GM04503 (cell line): ENCODE measurements around the gene SIMC1.
"Not testable (repeated sequence)": the region's sequence is repeated elsewhere in the genome, so short reads cannot be mapped to it uniquely, and the experiment has no call there.

ENCODE experiments used
- DNase-seq: peaks from one replicate; pipeline ENCODE4 v3.0.0-alpha.2; 2012; ENCODE audit warnings: low read depth

Gene SIMC1

DNA sequence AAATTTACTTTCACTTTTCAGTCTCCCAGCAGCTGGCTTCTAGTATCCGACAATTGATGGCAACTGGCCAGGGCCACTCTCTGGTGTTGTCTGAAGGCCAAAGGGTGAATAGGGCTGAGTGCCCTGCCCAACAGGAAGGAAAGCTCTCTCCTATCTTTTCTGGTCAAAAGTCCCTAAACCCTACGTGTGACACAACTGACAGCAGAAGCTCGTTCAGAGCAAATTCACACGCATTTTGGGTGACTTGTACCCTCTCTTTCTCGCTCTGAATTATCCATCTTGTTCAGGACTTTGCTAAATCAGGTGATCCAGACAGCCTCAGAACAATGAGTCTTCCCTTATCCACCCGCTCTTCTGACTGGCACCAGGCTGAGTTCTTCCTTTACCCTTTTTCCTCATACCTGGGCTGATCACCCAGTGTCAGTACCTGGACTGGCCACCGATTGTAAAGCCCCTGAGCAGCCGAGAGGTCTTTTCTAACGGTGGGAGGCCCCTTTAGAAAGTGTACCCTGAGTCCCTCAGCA, 21.8 kb upstream of the SIMC1 start:
- not testable (repeated sequence) for DNase-seq

DNA sequence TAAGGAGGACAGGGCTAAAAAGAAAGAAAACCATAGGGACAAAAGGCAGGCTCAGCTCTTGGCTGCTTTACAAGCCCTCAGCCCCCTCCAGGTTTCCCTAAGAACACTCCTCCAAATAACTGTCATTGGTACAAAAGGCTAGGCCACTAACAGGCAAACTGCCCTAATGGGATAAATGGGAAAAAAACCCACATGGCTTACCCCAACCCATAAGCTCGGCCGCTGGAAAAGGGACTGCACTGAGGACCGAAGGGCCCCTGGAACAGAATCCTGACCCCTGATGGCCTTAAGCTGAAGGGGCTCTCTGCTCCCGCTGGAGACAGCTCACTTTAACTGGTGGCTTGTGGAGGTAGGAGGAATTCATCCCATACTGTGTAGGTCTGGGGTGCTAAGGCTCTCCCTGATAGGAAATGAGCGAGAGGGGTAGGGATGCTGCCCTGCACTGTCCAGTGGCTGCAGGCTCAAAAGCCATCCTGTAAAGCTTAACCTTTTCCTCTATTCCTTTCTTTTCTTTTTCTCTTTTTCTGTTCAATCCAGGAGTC, 21.0 kb upstream of the SIMC1 start:
- not testable (repeated sequence) for DNase-seq

DNA sequence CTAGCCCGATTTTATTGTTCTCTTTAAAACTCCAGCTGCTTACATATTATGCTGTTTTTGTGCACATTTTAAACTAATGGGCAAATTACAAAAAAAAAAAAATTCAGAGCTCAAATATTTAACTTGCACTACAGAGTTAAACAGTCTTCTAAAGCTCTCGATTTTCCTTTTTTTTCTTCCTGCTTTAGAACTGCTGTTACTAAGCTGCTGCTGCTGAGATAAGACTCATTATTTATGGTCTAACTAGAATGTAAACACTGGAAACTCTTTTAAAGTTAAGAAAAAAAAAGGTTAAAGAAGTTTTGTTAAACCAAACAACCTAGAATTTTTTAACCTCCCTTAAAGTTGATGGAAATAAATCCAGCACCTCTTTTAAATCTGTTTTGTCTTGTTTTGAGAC, 20.5 kb upstream of the SIMC1 start:
- DNase-seq = not testable (repeated sequence)

DNA sequence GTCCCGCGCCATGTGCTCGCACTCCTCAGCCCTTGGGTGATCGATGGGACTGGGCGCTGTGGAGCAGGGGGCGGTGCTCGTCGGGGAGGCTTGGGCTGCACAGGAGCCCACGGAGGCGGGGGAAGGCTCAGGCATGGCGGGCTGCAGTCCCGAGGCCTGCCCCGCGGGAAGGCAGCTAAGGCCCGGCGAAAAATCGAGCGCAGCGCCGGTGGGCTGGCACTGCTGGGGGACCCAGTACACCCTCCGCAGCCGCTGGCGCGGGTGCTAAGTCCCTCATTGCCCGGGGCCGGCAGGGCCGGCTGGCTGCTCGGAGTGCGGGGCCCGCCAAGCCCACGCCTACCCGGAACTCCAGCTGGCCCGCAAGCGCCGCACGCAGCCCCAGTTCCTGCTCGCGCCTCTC, 16.2 kb upstream of the SIMC1 start:
- not testable (repeated sequence) for DNase-seq

DNA sequence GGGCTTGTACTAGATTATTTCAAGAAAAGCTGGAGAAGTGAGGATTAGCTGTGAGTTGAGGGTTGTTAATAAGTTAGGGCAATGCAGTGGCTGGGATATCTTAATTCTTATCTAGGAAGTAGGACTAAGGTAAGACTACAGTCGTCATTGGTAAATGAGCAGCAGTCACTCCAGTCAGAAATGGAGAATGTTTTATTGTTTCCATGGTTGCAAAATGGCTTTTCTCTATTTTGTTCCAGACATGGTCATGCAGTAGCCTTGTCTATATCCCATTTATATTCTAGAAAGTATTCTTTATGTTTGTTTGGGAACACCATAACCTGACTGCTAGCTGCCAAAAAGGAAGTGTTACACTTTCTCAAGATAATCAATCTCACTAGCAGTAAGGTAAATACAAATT, 9.9 kb upstream of the SIMC1 start:
- DNase-seq = not testable (repeated sequence)

DNA sequence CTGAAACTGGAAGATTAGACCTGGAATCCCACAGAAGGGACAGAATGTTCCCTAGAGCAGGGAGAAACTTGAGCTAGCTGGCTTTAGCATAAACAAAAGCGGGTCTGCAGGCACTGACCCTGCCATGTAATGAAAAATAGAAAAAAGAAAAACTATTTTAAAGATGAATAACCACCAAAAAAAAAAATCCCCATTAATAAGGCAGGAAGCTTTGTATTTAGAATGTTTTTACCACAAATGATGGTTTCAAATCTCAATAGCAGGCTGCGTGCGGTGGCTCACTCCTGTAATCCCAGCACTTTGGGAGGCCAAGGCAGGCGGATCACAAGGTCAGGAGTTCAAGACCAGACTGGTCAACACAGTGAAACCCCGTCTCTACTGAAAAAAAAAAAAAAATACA, 5.0 kb upstream of the SIMC1 start:
- not testable (repeated sequence) for DNase-seq

DNA sequence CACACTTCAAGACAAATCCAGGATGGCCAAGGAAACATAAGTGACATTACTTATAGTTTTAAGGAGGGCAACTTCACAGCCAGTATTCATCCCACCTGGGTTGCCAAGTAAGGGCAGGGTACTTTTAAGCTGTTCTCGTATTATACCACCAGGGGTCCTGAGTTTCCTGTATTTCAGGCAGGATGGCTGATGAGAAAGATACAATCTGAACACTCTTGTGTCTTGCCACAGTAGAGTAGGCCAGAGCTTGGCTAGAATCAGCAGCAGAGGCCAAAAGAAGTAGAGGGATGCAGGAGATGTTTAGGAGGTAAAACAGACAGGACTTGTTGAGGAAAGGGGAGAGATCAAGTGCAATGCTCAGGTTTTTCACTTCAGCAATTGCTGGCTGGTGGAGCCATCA, 3.1 kb upstream of the SIMC1 start:
- DNase-seq = peak; percentile 1

DNA sequence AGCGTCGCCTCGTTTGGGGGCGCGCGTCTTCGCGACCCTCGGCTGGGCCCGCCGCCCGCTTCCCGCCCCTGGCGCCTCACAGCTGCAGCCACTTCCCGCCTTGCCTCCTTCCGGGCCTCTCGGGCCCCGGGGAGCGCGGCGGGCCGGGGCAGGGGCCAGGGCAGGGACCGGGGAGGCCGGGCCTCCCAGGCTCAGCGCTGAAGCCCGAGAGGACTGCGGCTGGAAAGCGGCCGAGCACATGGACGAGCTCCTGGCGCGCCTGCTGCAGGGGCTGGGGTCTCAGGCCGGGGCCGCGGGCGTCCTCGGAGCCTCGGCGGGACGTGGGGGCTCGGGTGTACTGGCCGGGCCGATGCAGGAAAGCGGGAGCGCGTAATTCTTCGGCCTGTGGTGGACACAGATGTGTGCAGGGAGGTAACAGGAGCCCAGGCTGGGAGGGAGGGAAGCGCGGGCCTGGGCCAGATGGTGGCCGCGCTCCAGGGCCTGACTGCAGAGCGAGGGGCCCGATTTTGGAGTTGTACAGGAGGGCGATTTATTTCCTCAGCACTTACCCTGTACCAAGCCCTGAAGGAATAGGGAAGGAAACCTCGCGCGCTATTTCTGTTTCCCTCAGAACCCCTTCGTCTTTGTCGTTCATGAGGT, 540 bp downstream of the SIMC1 start:
- not testable (repeated sequence) for DNase-seq

DNA sequence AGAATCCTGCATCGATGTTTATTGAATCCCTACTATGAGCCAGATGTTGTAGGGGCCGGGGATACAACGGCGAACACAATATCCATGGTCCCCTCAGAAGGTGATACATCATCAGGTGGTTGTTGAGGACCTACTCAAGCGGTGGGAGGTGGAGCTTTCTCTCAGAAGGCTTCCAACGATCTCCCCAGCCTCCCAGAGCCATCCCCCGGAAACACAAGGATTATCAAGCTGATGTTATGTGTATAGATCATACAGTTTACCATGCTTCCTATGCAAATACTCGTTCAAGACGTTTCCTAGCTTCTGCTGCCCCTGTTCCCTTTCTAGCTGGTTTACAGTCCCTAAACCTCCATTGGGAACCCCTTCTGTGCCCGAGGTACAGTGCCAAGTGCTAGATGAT, 1.1 kb downstream of the SIMC1 start:
- DNase-seq = not testable (repeated sequence)

DNA sequence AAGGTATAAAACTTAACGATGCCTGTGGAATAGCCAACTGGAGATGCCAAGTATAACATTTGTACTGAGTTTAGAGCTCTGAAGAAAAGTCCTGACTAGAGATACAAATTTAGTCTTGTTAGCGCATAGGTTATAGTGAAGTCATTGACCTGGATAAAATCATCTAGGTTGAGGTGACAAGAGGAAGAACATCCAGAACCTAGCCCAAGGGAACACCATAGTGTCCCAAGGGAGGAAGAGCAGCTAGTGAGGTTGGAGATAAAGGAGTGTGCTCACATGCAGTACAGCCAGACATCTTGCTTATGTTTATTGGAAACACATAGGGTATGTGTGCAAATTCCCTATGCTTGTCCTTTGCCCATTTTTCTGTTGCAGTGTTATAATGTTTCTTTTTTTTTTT, 6.1 kb downstream of the SIMC1 start:
- DNase-seq = not testable (repeated sequence)

DNA sequence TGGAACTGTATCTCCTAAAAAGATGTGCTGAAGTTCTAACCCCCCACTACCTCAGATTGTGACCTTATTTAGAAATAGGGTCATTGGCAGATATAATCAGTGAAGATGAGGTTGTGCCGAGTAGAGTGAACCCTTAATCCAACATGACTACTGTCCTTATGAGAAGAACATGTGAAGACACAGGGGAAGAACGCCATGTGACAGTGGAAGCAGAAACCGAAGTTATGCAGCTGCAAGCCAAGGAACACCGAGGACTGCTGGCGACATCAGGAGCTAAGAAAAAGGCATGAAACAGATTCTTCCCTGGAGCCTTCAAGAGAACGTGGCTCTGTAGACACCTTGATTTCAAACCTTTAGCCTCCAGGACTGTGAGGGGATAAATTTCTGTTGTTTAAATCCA, 6.8 kb downstream of the SIMC1 start:
- DNase-seq = not testable (repeated sequence)

DNA sequence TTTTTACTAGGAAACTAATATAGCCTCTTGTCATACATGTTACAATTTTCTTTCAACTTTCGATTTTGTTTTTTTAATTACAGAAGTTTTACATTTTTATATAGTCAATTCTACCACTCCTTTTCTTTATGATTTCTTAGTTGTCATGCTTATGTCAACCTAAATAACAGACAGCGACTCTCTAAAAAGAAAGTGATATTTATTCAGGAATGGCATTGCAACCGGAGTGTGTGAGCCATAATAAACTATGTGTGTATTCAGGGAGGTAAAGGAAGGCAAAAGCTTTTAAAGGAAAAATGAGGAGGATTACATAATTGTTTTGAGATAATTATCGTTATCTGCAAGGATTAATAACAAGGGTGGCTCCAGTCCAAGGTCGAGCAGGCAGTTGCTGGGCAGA, 7.3 kb downstream of the SIMC1 start:
- DNase-seq = not testable (repeated sequence)

DNA sequence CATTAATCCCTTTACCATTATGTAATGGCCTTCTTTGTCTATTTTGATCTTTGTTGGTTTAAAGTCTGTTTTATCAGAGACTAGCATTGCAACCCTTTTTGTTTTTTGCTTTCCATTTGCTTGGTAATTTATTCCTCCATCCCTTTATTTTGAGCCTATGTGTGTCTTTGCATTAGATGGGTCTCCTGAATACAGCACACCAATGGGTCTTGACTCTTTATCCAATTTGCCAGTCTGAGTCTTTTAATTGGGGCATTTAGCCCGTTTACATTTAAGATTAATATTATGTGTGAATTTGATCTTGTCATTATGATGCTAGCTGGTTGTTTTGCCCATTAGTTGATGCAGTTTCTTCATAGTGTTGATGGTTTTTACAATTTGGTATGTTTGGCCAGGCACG, 12.5 kb downstream of the SIMC1 start:
- DNase-seq = not testable (repeated sequence)

DNA sequence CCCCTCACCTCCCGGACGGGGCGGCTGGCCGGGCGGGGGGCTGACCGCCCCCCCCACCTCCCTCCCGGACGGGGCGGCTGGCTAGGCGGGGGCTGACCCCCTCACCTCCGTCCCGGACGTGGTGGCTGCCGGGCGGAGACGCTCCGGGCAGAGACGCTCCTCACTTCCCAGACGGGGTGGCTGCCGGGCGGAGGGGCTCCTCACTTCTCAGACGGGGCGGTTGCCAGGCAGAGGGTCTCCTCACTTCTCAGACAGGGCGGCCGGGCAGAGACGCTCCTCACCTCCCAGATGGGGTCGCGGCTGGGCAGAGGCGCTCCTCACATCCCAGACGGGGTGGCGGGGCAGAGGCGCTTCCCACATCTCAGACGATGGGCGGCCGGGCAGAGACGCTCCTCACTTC, 13.9 kb downstream of the SIMC1 start:
- not testable (repeated sequence) for DNase-seq

DNA sequence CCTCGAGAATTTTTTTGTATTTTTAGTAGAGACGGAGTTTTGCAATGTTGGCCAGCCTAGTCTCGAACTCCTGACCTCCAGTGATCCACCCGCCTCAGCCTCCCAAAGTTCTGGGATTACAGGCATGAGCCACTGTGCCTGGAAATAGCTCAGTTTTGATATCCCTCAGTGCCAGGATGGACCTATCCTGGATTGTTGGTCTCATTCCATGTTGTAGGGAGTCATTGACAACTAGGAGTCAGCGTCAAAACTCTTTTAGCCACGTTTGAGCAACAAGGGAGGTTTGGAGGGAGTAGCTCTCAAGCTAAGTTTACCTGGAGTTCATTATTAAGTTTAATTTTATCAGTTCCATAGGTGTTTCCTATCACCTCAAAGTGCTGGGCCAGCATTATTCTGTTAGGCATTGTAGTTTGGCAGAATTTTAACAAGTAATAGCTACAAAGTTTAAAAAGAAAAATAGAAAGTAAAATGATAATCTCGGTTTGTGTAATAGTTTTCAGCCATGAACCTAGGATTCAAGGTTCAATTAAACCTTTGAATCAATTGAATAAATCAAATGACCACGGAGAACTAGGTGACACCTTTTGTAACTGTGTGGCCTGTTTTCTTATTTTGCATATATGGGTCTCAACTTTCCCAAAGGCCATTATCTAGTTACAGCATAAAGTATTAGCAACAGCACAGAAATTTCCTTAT, 15.3 kb downstream of the SIMC1 start:
- not testable (repeated sequence) for DNase-seq

DNA sequence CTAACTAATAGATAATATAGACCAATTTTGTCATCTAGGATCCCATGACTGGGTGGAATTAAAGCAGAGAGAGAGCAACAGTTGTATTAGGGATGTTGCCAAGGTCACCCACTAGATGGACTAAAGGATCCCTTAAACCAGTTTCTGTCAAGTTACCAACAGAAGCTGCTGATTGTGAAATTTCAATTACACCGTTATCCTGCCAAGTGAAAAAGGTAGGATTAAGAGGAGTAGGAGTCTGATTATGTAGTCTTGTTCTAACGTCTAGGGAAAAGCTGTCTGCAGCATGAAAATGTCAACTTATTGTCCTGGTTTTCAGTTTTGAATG, 15.8 kb downstream of the SIMC1 start:
- DNase-seq = peak; percentile 1

DNA sequence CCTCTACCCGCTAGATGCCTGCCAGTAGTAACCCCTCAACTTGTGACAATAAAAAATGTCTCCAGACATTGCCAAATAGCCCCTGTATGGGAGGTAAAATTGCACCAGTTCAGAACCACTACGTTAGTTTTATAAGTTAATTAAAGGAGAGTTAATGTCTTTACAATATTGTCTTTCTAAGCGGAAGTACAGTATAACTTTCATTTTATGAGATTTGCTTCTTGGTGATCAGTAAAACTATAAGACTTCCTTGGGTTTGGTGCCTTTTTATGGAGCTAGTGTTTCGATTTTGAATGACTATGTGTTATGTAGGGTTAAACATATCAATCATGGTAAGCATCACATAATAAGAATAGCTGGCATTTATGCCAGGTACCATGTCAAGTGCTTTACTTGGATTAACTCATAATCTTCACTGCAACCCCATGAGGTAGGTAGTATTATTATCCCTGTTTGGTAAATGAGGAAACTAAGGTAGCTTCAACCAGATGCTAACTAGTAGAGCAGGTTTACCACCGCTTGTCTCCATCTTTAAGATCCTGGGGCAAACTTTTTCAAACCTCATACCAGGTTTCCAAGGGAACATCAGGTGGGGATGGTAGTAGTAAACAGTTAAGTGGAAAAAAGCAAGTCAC, 19.8 kb downstream of the SIMC1 start:
- not testable (repeated sequence) for DNase-seq

DNA sequence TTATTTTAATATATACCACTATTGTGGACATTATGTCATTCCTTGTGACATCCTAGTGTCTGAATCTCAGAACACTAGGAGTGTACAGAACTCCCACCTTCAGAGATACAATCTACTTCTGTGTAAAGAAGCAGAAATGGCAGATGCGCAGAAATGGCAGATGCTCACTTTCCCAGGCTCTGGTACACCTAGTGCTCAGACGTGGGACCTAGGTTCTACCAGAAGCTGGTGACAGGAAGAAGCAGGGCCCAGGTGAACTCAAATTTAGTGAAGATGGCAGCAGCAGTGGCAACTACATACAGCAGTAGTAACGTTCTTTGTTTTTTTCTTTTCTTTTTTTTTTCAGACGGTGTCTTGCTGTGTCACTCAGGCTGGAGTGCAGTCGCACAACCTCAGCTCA, 22.5 kb downstream of the SIMC1 start:
- DNase-seq = not testable (repeated sequence)

DNA sequence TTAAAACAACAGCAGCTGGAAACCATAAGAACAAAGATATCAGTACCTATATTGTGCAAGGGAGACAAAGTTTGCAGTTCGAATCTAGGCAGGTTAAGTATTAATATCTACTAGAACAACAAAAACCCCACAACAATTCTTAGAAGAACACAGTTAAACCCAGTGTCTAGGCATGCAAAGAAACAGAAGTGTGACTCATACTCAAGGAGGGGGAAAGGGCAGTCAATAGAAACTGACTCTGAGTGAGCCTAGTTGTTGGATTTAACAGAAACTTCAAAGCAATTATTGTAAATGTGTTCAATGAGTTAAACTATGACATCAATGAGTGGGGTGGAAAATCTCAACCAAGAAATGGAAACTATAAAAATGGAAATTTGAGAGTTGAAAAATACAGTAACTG, 28.2 kb downstream of the SIMC1 start:
- not testable (repeated sequence) for DNase-seq

DNA sequence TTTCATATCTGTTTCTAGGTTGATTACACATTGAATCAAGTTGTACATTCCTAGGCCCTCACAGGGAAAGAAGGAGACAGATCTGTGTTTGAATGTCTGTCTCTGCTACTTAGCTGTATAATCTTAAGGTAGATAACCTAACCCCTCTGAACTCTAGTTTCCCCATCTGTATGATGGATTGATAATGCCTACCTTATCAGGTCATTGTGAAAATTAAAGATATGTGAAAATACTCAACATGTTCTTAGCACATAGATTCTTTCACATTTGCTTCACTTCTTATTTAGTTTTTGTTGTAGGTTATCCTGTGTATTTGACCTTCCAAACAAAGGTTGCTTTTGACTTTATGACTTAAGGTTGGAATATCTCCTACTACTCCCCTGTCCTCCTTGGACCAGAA, 50.8 kb downstream of the SIMC1 start:
- DNase-seq = not testable (repeated sequence)

DNA sequence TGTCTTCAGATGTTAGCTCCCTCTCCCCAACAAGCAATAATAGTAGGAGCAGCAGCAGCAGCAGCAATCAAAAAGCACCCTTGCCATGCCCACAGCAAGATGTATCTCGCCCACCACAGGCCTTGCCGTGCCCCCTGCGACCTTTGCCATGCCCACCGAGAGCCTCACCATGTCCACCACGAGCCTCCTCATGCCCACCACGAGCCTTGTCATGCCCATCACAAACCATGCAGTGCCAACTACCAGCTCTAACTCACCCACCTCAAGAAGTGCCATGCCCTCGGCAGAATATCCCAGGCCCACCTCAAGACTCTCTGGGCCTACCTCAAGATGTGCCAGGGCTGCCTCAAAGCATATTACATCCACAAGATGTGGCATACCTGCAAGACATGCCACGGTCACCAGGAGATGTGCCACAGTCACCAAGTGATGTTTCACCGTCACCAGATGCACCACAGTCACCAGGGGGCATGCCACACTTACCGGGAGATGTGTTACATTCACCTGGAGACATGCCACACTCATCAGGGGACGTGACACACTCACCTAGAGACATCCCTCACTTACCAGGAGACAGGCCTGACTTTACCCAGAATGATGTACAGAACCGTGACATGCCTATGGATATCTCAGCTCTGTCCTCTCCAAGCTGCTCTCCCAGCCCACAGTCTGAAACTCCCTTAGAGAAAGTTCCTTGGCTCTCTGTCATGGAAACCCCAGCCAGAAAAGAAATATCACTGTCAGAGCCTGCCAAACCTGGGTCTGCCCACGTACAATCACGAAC, 52.0 kb downstream of the SIMC1 start:
- not testable (repeated sequence) for DNase-seq

DNA sequence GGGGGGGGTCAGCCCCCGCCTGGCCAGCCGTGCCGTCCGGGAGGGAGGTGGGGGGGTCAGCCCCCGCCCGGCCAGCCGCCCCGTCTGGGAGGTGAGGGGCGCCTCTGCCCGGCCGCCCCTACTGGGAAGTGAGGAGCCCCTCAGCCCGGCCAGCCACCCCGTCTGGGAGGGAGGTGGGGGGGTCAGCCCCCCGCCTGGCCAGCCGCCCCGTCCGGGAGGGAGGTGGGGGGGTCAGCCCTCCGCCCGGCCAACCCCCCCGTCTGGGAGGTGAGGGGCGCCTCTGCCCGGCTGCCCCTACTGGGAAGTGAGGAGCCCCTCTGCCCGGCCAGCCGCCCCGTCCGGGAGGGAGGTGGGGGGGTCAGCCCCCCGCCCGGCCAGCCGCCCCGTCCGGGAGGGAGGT, 67.1 kb downstream of the SIMC1 start:
- not testable (repeated sequence) for DNase-seq
